HG03066 (cell line): ENCODE results near the gene UCK1.
"Not testable (repeated sequence)": the region's sequence is repeated elsewhere in the genome, so short reads cannot be mapped to it uniquely, and the experiment has no call there.

ENCODE experiments used
- ATAC-seq: cut with Tn5 transposase; IDR thresholded peaks from one replicate; pipeline ENCODE4 v1.9.1; 2021; ENCODE audit warnings: low read depth; ENCODE audit not compliant: unreplicated experiment

UCK1 gene

GRCh38 chr9:131554843-131555351 lies 23.8 kb upstream of the UCK1 start:
- ATAC-seq, result no peak

GRCh38 chr9:131554087-131554842 lies 23.2 kb upstream of the UCK1 start:
- no peak for ATAC-seq

GRCh38 chr9:131552030-131552429 lies 21.0 kb upstream of the UCK1 start:
- no peak for ATAC-seq

- ATAC-seq, result not testable (repeated sequence)
Observed at GRCh38 chr9:131550465-131550864, 19.4 kb upstream of the UCK1 start.

GRCh38 chr9:131549186-131549585 lies 18.1 kb upstream of the UCK1 start:
- not testable (repeated sequence) for ATAC-seq

GRCh38 chr9:131546336-131547084 lies 15.4 kb upstream of the UCK1 start:
- ATAC-seq, result no peak

- no peak for ATAC-seq
Observed at GRCh38 chr9:131545786-131546335, 14.8 kb upstream of the UCK1 start.

GRCh38 chr9:131545003-131545785 lies 14.1 kb upstream of the UCK1 start, which contains the start of gene PRRT1B:
Gene PRRT1B (plus strand): TSS chr9:131545523. CDS start chr9:131545616, 93 bp downstream.
- ATAC-seq, result no peak

- no peak for ATAC-seq
Observed at GRCh38 chr9:131543141-131543540, 12.1 kb upstream of the UCK1 start.

GRCh38 chr9:131539223-131539923 lies 8.3 kb upstream of the UCK1 start:
- no peak for ATAC-seq

GRCh38 chr9:131537946-131538345 lies 6.9 kb upstream of the UCK1 start:
- no peak for ATAC-seq

- no peak for ATAC-seq
Observed at GRCh38 chr9:131534721-131535237, 3.7 kb upstream of the UCK1 start.

- peak; percentile 8 for ATAC-seq
Observed at GRCh38 chr9:131530546-131530919, 530 bp downstream of the UCK1 start.

- ATAC-seq, result no peak
Observed at GRCh38 chr9:131529597-131530545, 1.2 kb downstream of the UCK1 start.

GRCh38 chr9:131528886-131529505 lies 2.1 kb downstream of the UCK1 start:
- no peak for ATAC-seq

GRCh38 chr9:131528186-131528585 lies 2.9 kb downstream of the UCK1 start:
- ATAC-seq, result no peak

GRCh38 chr9:131525643-131526565 lies 5.2 kb downstream of the UCK1 start:
- no peak for ATAC-seq
